HepG2 (cell line): ENCODE measurements around the gene CACNA1D. TPM values are rescaled to one million over a fixed set of nuclear protein-coding genes. Genes with fewer than 3 reads are reported as not detected.

Source experiments
- ADNP ChIP-seq: sonication (generic); formaldehyde crosslinking; IDR thresholded peaks from 2 replicates; pipeline ENCODE4 v1.4.0; 2020; ENCODE audit warnings: missing genetic modification reagents
- ATF7-NPFF ChIP-seq: sonication (generic); formaldehyde crosslinking; IDR thresholded peaks from 2 replicates; pipeline ENCODE4 v1.8.1; 2023; ENCODE audit warnings: mild to moderate bottlenecking, low read depth, missing genetic modification reagents, moderate library complexity
- HNRNPL ChIP-seq: fragments of 200-400 bp; formaldehyde crosslinking; IDR thresholded peaks from 2 replicates; pipeline ENCODE4 v1.6.1; 2017; ENCODE audit warnings: mild to moderate bottlenecking, low read depth, low read length
- HOXA5 ChIP-seq: sonication (generic); formaldehyde crosslinking; IDR thresholded peaks from 2 replicates; pipeline ENCODE4 v1.4.0; 2020; ENCODE audit warnings: missing genetic modification reagents
- HOXD1 ChIP-seq: sonication (generic); formaldehyde crosslinking; IDR thresholded peaks from 2 replicates; pipeline ENCODE4 v1.5.0; 2020; ENCODE audit warnings: missing genetic modification reagents
- IKZF5 ChIP-seq: IDR thresholded peaks from 2 replicates; pipeline ENCODE4 v1.6.1; 2018; ENCODE audit warnings: missing genetic modification reagents, mild to moderate bottlenecking, missing compliant biosample characterization
- JUND ChIP-seq: sonication (generic); formaldehyde crosslinking; IDR thresholded peaks from 2 replicates; pipeline ENCODE4 v1.8.0; 2022; ENCODE audit warnings: mild to moderate bottlenecking, missing genetic modification reagents
- LRRFIP1 ChIP-seq: sonication (generic); formaldehyde crosslinking; conservative IDR thresholded peaks from 2 replicates; pipeline ENCODE4 v1.4.0; 2020; ENCODE audit warnings: missing genetic modification reagents
- MTA3 ChIP-seq: sonication (generic); formaldehyde crosslinking; IDR thresholded peaks from 2 replicates; pipeline ENCODE4 v1.4.0; 2020; ENCODE audit warnings: missing genetic modification reagents
- MYNN ChIP-seq: sonication (generic); formaldehyde crosslinking; IDR thresholded peaks from 2 replicates; pipeline ENCODE4 v1.4.0; 2020; ENCODE audit warnings: mild to moderate bottlenecking, low read depth, missing genetic modification reagents
- NR0B2 ChIP-seq: sonication (generic); formaldehyde crosslinking; IDR thresholded peaks from 2 replicates; pipeline ENCODE4 v1.4.0; 2020; ENCODE audit warnings: mild to moderate bottlenecking, missing genetic modification reagents
- SAFB2 ChIP-seq: sonication (generic); formaldehyde crosslinking; IDR thresholded peaks from 2 replicates; pipeline ENCODE4 v1.5.1; 2020; ENCODE audit warnings: missing genetic modification reagents, low read depth, mild to moderate bottlenecking, borderline replicate concordance
- TEAD3 ChIP-seq: optimal IDR thresholded peaks from 2 replicates; pipeline ENCODE3; 2016; ENCODE audit warnings: borderline replicate concordance
- TRIM24 ChIP-seq: sonication (generic); formaldehyde crosslinking; IDR thresholded peaks from 2 replicates; pipeline ENCODE4 v1.8.0; 2022; ENCODE audit warnings: mild to moderate bottlenecking, missing genetic modification reagents
- ZNF138 ChIP-seq: sonication (generic); formaldehyde crosslinking; IDR thresholded peaks from 2 replicates; pipeline ENCODE4 v1.5.0; 2020; ENCODE audit warnings: mild to moderate bottlenecking, low read depth, missing genetic modification reagents
- ZNF232 ChIP-seq: sonication (generic); formaldehyde crosslinking; IDR thresholded peaks from 2 replicates; pipeline ENCODE4 v1.4.0; 2020; ENCODE audit warnings: missing genetic modification reagents, borderline replicate concordance
- ZNF24 ChIP-seq: fragments of 450-650 bp; IDR thresholded peaks from 2 replicates; pipeline ENCODE4 v1.6.1; 2017; ENCODE audit warnings: antibody characterized with exemption, mild to moderate bottlenecking
- ZNF317 ChIP-seq: sonication (generic); formaldehyde crosslinking; IDR thresholded peaks from 2 replicates; pipeline ENCODE4 v1.5.0; 2020; ENCODE audit warnings: mild to moderate bottlenecking, missing genetic modification reagents
- ZNF552 ChIP-seq: sonication (generic); formaldehyde crosslinking; IDR thresholded peaks from 2 replicates; pipeline ENCODE4 v1.9.0; 2022; ENCODE audit warnings: missing genetic modification reagents, mild to moderate bottlenecking, borderline replicate concordance
- ZNF557 ChIP-seq: sonication (generic); formaldehyde crosslinking; IDR thresholded peaks from 2 replicates; pipeline ENCODE4 v1.4.0; 2020; ENCODE audit warnings: missing genetic modification reagents
- ZNF567 ChIP-seq: sonication (generic); formaldehyde crosslinking; IDR thresholded peaks from 2 replicates; pipeline ENCODE4 v1.8.1; 2023; ENCODE audit warnings: mild to moderate bottlenecking, missing genetic modification reagents, borderline replicate concordance
- ZNF792 ChIP-seq: IDR thresholded peaks from 2 replicates; pipeline ENCODE4 v1.6.1; 2016
- ZNF883 ChIP-seq: sonication (generic); formaldehyde crosslinking; IDR thresholded peaks from 2 replicates; pipeline ENCODE4 v1.5.1; 2020; ENCODE audit warnings: mild to moderate bottlenecking, missing genetic modification reagents; ENCODE audit errors: not compliant biosample characterization
- ZNF891 ChIP-seq: sonication (generic); formaldehyde crosslinking; IDR thresholded peaks from 2 replicates; pipeline ENCODE4 v1.5.0; 2020; ENCODE audit warnings: mild to moderate bottlenecking, missing genetic modification reagents
- ZSCAN21 ChIP-seq: sonication (generic); formaldehyde crosslinking; IDR thresholded peaks from 2 replicates; pipeline ENCODE4 v1.8.0; 2022; ENCODE audit warnings: mild to moderate bottlenecking, missing genetic modification reagents, moderate library complexity, borderline replicate concordance
- polyA plus RNA-seq, 8 experiments: library from polyadenylated mRNA; depleted of rRNA in 3 of 8; stranded (reverse) in 7 of 8; unstranded in 1 of 8; fragments of >200 nt; fragmentation: Illumina TruSeq in 4 of 8; extraction: Trizol in 4 of 8; gene quantifications; 2 replicates each; pipeline versions ENCODE4 v1.2.1 to v1.2.3, GENCODE V29; 2011 to 2016; ENCODE audit warnings: low read depth in 4 of 8, missing spikeins in 1 of 8, mixed read lengths in 1 of 8; ENCODE audit not compliant: insufficient read depth in 1 of 8
- total RNA-seq, 5 experiments: library from RNA; depleted of rRNA; stranded (reverse); fragments of >200 nt; fragmentation: Illumina TruSeq; extraction: Trizol; gene quantifications; 2 replicates each; pipeline ENCODE4 v1.2.3, GENCODE V29; 2016; ENCODE audit warnings: low read depth in 1 of 5
- TF ChIP-seq, protein P1 (sequence below): fragments of 450-650 bp; IDR thresholded peaks from 2 replicates; pipeline ENCODE4 v1.6.1; 2017

Gene CACNA1D
- total and polyA plus RNA-seq, 2 of the 13 experiments (the other 11 are each of a cell fraction or from before 2014, with no cell fraction given), result 0.26 to 0.38 TPM

DNA sequence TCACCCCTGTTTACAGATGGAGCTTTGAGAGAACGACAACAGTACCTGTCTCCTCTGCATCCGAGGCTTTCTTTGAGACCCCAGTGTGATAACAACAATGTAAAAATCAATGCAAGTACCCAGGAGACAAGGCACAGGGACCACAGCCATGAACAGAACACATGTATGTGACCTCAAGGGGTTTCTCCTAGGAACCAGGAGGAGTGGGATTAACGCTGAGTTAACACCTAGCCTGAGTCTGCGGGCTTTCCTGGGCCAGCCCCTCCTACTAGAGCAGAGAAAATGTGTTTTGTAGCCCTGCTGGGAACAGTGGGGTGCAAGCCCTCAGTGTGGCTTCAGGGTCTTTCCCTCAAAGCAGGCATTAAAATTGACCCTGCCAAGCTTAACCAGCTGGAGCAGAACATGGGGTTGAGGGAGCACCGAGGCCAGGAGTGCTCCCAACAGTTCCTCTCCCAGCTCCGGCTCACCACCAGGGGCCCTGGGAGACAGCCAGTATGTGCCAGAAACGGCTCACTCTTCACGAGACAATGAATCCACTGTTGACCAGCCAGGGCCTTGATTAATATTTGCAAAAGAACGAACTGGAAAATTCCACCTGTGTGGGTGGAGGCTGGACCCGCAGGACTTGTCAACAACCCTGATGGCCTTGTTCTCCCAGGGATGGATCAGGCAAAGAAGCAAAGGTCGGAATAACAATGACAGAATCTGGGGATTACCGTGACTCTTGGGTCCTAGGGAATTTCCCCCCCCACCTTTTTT is 348.2 kb downstream of the CACNA1D start (continued):
- TF ChIP-seq ATF7-NPFF (CRISPR knock-in tag) (no peak; the same call in 1 of the 2 replicates), ZSCAN21 (CRISPR knock-in tag) (no peak), MYNN (CRISPR knock-in tag) (no peak), HOXD1 (CRISPR knock-in tag) (0 out of 2 replicates have a peak, but pooled peaks have one; percentile 59), ZNF24 (peak; percentile 37; the same call in 1 of the 2 replicates), LRRFIP1 (CRISPR knock-in tag) (no peak), HNRNPL (no peak), ZNF138 (CRISPR knock-in tag) (no peak), ZNF552 (CRISPR knock-in tag) (0 out of 2 replicates have a peak, but pooled peaks have one; percentile 14), ZNF891 (peak; percentile 13; the same call in 1 of the 2 replicates), ZNF232 (CRISPR knock-in tag) (peak; percentile 89; the same call in 1 of the 2 replicates), ADNP (CRISPR knock-in tag) (no peak; the same call in 1 of the 2 replicates), IKZF5 (CRISPR knock-in tag) (peak; percentile 79), HOXA5 (CRISPR knock-in tag) (peak; percentile 93), ZNF567 (CRISPR knock-in tag) (0 out of 2 replicates have a peak, but pooled peaks have one; percentile 19), ZNF317 (CRISPR knock-in tag) (no peak; the same call in 1 of the 2 replicates), MTA3 (CRISPR knock-in tag) (no peak), TEAD3 (CRISPR knock-in tag) (peak; percentile 56), ZNF792 (CRISPR knock-in tag) (peak; percentile 59; the same call in 1 of the 2 replicates), NR0B2 (CRISPR knock-in tag) (0 out of 2 replicates have a peak, but pooled peaks have one; percentile 11), ZNF883 (CRISPR knock-in tag) (peak; percentile 70), ZNF557 (CRISPR knock-in tag) (peak; percentile 79; the same call in 1 of the 2 replicates), TRIM24 (CRISPR knock-in tag) (0 out of 2 replicates have a peak, but pooled peaks have one; percentile 22), SAFB2 (peak; percentile 40; the same call in 1 of the 2 replicates), JUND (CRISPR knock-in tag) (no peak)
- TF ChIP-seq, protein P1, sequence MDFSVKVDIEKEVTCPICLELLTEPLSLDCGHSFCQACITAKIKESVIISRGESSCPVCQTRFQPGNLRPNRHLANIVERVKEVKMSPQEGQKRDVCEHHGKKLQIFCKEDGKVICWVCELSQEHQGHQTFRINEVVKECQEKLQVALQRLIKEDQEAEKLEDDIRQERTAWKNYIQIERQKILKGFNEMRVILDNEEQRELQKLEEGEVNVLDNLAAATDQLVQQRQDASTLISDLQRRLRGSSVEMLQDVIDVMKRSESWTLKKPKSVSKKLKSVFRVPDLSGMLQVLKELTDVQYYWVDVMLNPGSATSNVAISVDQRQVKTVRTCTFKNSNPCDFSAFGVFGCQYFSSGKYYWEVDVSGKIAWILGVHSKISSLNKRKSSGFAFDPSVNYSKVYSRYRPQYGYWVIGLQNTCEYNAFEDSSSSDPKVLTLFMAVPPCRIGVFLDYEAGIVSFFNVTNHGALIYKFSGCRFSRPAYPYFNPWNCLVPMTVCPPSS, result no peak
